ENCODE results near the gene AARS1. TPM values are rescaled to one million over a fixed set of nuclear protein-coding genes. Genes with fewer than 3 reads are reported as not detected.

Gene AARS1
- total RNA-seq, result 103 and 104 TPM in 2 replicates

DNA sequence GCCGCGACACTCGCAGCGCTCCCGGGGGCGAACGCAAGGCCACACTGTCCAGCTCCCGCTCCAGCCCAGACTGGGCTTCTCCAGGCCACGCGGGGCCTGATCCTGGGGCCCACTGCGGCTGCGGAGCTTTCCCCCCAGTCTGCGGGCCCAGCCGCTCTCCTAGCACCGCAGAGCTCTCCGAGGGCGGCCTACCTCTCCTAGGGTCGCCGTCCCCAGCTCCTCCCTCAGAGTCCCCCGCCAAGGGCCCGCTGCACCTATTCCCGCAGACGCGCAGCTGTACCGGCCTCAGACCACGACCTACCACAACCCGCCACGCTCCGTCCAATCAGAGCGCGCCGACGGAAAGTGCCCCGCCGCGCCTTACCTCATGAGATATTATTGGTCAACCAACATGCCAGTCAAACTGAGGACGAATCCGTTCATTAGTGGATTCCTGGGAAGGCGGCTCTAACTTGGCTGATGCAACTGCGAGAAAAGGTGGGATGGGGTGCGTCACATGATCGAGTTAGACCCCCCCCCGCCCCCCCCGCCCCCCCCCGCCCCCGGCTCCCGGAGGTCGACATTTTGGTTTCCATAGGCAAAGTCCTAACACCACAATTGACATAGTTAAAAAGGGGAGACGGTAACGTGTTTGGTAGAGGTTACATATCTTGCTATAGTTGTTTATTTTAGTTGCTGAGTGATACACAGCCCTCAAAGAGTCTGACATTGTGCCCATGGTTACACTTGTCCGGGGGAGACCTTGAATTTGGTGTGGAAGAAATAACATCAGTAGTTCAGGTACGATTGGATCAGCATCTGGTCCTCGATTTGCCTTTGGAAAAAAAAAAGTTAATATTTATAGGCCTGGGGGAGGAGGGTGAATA, at the start of gene AARS1:
AARS1 (minus strand) TSS at position 278 of the 866 bp plus-strand sequence. CDS start 6,743 bp downstream, outside the sequence.

DNA sequence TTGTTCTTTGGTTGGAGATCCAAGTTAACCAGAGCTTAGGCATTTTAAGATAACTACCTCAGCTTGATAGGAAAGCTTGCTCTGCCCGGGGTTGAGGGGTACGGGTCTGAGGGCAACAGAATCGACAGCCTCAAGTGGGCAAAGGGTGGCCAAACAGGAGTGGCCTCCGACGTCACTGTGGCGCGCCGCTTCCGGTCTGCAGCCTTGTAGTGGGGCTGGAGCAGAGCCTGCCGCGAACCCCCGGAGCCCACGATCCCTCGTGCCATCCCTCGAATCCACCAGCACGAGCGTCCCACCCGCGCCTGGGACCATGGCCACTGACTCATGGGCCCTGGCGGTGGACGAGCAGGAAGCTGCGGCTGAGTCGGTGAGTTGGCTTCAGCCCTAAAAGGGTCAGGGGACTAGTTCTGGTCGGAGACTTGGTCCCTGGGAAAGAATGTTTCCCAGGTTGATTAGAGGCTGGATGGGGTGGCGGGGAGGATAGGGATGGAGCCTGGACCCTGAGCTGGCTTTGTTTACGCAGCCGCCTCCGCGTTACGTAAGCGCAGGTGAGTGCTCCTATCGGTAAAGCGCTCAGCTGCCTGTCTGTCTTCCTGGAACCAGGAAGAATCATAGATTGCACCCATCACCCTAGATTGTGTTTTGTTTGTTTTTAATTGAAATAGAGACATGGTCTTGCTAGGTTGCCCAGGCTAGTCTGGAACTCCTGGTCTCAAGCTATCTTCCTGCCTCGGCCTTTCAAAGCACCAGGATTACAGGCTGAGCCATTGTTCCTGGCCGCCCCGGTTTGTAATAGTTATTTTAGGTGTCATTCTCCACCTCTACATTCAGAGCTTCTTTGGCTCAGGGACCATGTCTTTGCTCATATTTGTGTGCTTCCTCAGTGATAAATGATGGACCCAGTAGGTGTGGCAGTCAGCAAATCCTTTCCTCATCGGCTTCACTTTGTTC, 10.0 kb upstream of the AARS1 start, which contains the start of gene DDX19B:
DDX19B (plus strand) TSS at position 199 of the 951 bp plus-strand sequence; CDS start at position 311, 112 bp downstream.

GRCh38 chr16:70251629-70252354, 37.5 kb downstream of the AARS1 start, which contains the start of gene EXOSC6:
TSS of gene EXOSC6 (minus strand) at chr16:70251940. CDS start at chr16:70251900, 40 bp downstream.

Other genes with a start within 250 kb of the AARS1 start
- 22.0 and 24.7 TPM in 2 replicates for gene PDPR, start 175.2 kb downstream of the AARS1 start, total RNA-seq
- not detected in 2 replicates for gene CLEC18C, start 115.7 kb downstream of the AARS1 start, total RNA-seq
- gene EXOSC6, start 37.6 kb downstream of the AARS1 start, total RNA-seq, result 14.1 and 16.8 TPM in 2 replicates
- gene DDX19B, start 9.7 kb upstream of the AARS1 start, total RNA-seq, result 17.3 and 33.0 TPM in 2 replicates
- 58.0 and 62.2 TPM in 2 replicates for gene DDX19A, start 57.4 kb upstream of the AARS1 start, total RNA-seq
- gene ST3GAL2, start 149.6 kb upstream of the AARS1 start, total RNA-seq, result 18.3 and 23.8 TPM in 2 replicates
- gene FCSK, start 165.1 kb upstream of the AARS1 start, total RNA-seq, result 4.9 and 8.5 TPM in 2 replicates
- 36.0 and 49.2 TPM in 2 replicates for gene COG4, start 234.0 kb upstream of the AARS1 start, total RNA-seq
- gene SF3B3, start 234.3 kb upstream of the AARS1 start, total RNA-seq, result 107 and 126 TPM in 2 replicates

Data from cardiac ventricle fibroblast (primary cell).